Neural cell (in vitro differentiated cells): ENCODE data around the gene SERPINB6. TPM values are rescaled to one million over a fixed set of nuclear protein-coding genes. Genes with fewer than 3 reads are reported as not detected.

Experiments used
- H2AFZ ChIP-seq: fragments of 200-600, 300-800 bp; sonication (generic), shearing (Covaris generic); 2 replicates; pipeline ENCODE4 v1.6.0; 2014; ENCODE audit warnings: low read depth, mild to moderate bottlenecking, antibody characterized with exemption, low read length, moderate library complexity
- H3F3A ChIP-seq: fragments of 200-600 bp; shearing (Covaris generic); 2 replicates; pipeline ENCODE4 v1.6.1; 2016; ENCODE audit warnings: mild to moderate bottlenecking, moderate library complexity, mixed read lengths, antibody characterized with exemption, low read length; ENCODE audit not compliant: insufficient read depth, poor library complexity, severe bottlenecking
- H3K27ac ChIP-seq: fragments of 200-600, 300-800 bp; sonication (generic), shearing (Covaris generic); 2 replicates; pipeline ENCODE4 v1.5.1; 2014; ENCODE audit warnings: mild to moderate bottlenecking, low read length, moderate library complexity
- H3K27me3 ChIP-seq: fragments of 300-800, 200-600 bp; sonication (generic), shearing (Covaris generic); 2 replicates; pipeline ENCODE4 v1.6.0; 2014; ENCODE audit warnings: mild to moderate bottlenecking, low read depth, low read length, moderate library complexity; ENCODE audit not compliant: insufficient read depth
- H3K36me3 ChIP-seq: fragments of 300-800, 200-600 bp; sonication (generic), shearing (Covaris generic); 2 replicates; pipeline ENCODE4 v1.5.1; 2014; ENCODE audit warnings: mild to moderate bottlenecking, antibody characterized with exemption, low read length, moderate library complexity; ENCODE audit not compliant: insufficient read depth
- H3K4me2 ChIP-seq: fragments of 300-800, 200-600 bp; sonication (generic), shearing (Covaris generic); 2 replicates; pipeline ENCODE4 v1.6.0; 2014; ENCODE audit warnings: mild to moderate bottlenecking, low read length
- H3K4me3 ChIP-seq: fragments of 300-800, 200-600 bp; sonication (generic), shearing (Covaris generic); 2 replicates; pipeline ENCODE4 v1.5.1; 2014; ENCODE audit warnings: mild to moderate bottlenecking, low read length, moderate library complexity
- H3K79me2 ChIP-seq: fragments of 200-600 bp; shearing (Covaris generic); replicated peaks from 2 replicates; pipeline ENCODE4 v1.6.0; 2014; ENCODE audit warnings: mild to moderate bottlenecking, low read length, moderate library complexity; ENCODE audit not compliant: insufficient read depth
- H3K9ac ChIP-seq: fragments of 300-800, 200-600 bp; sonication (generic), shearing (Covaris generic); 2 replicates; pipeline ENCODE4 v1.6.1; 2016; ENCODE audit warnings: mild to moderate bottlenecking, low read length, mixed read lengths
- H3K9me2 ChIP-seq: fragments of 200-600 bp; shearing (Covaris generic); 2 replicates; pipeline ENCODE4 v1.6.1; 2016; ENCODE audit warnings: mild to moderate bottlenecking, low read length, mixed read lengths; ENCODE audit not compliant: insufficient read depth
- H3K9me3 ChIP-seq: fragments of 200-600, 300-800 bp; sonication (generic), shearing (Covaris generic); 2 replicates; pipeline ENCODE4 v1.6.1; 2016; ENCODE audit warnings: mild to moderate bottlenecking, mixed run types, low read length, moderate library complexity, mixed read lengths
- H4K20me1 ChIP-seq: fragments of 200-600 bp; shearing (Covaris generic); 2 replicates; pipeline ENCODE4 v1.6.1; 2016; ENCODE audit warnings: mild to moderate bottlenecking, mixed run types; ENCODE audit not compliant: insufficient read depth
- CTCF ChIP-seq: fragments of 450-650 bp; IDR thresholded peaks from 2 replicates; pipeline ENCODE4 v1.5.1; 2014; ENCODE audit warnings: antibody characterized with exemption, mild to moderate bottlenecking, moderate library complexity; ENCODE audit not compliant: poor library complexity, severe bottlenecking
- EP300 ChIP-seq: fragments of 450-650 bp; conservative IDR thresholded peaks from 2 replicates; pipeline ENCODE4 v1.6.1; 2014; ENCODE audit warnings: antibody characterized with exemption, mild to moderate bottlenecking, moderate library complexity; ENCODE audit not compliant: poor library complexity, severe bottlenecking
- EZH2 ChIP-seq: fragments of 200-600, 300-800 bp; shearing (Covaris generic), sonication (generic); IDR thresholded peaks from 2 replicates; pipeline ENCODE4 v1.6.1; 2014; ENCODE audit warnings: antibody characterized with exemption, low read length, borderline replicate concordance, mild to moderate bottlenecking; ENCODE audit not compliant: insufficient read depth, poor library complexity, severe bottlenecking
- MXI1 ChIP-seq: fragments of 450-650 bp; conservative IDR thresholded peaks from 2 replicates; pipeline ENCODE4 v1.6.1; 2014; ENCODE audit warnings: antibody characterized with exemption, mild to moderate bottlenecking; ENCODE audit not compliant: poor library complexity, severe bottlenecking
- POLR2AphosphoS5 ChIP-seq: IDR thresholded peaks from 2 replicates; pipeline ENCODE4 v1.6.1; 2012
- RAD21 ChIP-seq: fragments of 450-650 bp; conservative IDR thresholded peaks from 2 replicates; pipeline ENCODE4 v1.6.1; 2014; ENCODE audit warnings: antibody characterized with exemption, mild to moderate bottlenecking, moderate library complexity
- REST ChIP-seq: IDR thresholded peaks from 2 replicates; pipeline ENCODE4 v1.6.1; 2012; ENCODE audit warnings: borderline replicate concordance
- SMC3 ChIP-seq: fragments of 450-650 bp; conservative IDR thresholded peaks from 2 replicates; pipeline ENCODE4 v1.6.1; 2014; ENCODE audit warnings: antibody characterized with exemption, mild to moderate bottlenecking, moderate library complexity; ENCODE audit not compliant: poor library complexity
- TAF1 ChIP-seq: IDR thresholded peaks from 2 replicates; pipeline ENCODE4 v1.6.1; 2012; ENCODE audit warnings: low read depth
- polyA plus RNA-seq: library from polyadenylated mRNA; depleted of rRNA; stranded (reverse); fragments of >200 nt; gene quantifications from 2 replicates; pipeline ENCODE4 v1.2.3, GENCODE V29; 2014

The SERPINB6 gene
- polyA plus RNA-seq, 1 donor from 2014 or later: 2.3 TPM

- H3K9me2 ChIP-seq: no peaks in the 10 kb centered on the region
- H3K9ac ChIP-seq: no peak overlapping the region
- H3K4me2 ChIP-seq: no peak overlapping the region
- no peak overlapping the region for H2AFZ ChIP-seq
- TF ChIP-seq EZH2 (no peak), EP300 (no peak), POLR2AphosphoS5 (no peak), RAD21 (no peak), CTCF (no peak), REST (no peak), SMC3 (no peak), MXI1 (no peak)
- H3K27me3 ChIP-seq: no peaks in the 10 kb centered on the region
- no peak overlapping the region for H3K27ac ChIP-seq
- H4K20me1 ChIP-seq: no peaks in the 10 kb centered on the region
- H3K79me2 ChIP-seq: no peaks in the 10 kb centered on the region
- H3K9me3 ChIP-seq: no peaks in the 10 kb centered on the region
- H3F3A ChIP-seq: no peaks in the 10 kb centered on the region
- H3K4me3 ChIP-seq: no peak overlapping the region
- H3K36me3 ChIP-seq: no peaks in the 10 kb centered on the region
Observed at GRCh38 chr6:2958776-2959175, 12.6 kb downstream of the SERPINB6 start.

GRCh38 chr6:2958331-2958711, 13.0 kb downstream of the SERPINB6 start:
- Histone ChIP-seq H3K9me3 (no peaks in the 10 kb centered on the region), H3K27ac (no peak overlapping the region), H3K36me3 (no peaks in the 10 kb centered on the region), H3K9ac (no peak overlapping the region), H3K27me3 (no peaks in the 10 kb centered on the region), H3F3A (no peaks in the 10 kb centered on the region), H3K4me2 (no peak overlapping the region), H3K9me2 (no peaks in the 10 kb centered on the region), H4K20me1 (no peaks in the 10 kb centered on the region), H3K79me2 (no peaks in the 10 kb centered on the region), H2AFZ (no peak overlapping the region), H3K4me3 (no peak overlapping the region)
- TF ChIP-seq EP300: no peak
- no peak for TF ChIP-seq TAF1
- no peak for TF ChIP-seq EZH2
- no peak for TF ChIP-seq CTCF
- no peak for TF ChIP-seq MXI1
- no peak for TF ChIP-seq REST
- no peak for TF ChIP-seq POLR2AphosphoS5
- TF ChIP-seq RAD21: no peak
- no peak for TF ChIP-seq SMC3
